Measurements from ENCODE around the gene MCF2L2.

The MCF2L2 gene

DNA sequence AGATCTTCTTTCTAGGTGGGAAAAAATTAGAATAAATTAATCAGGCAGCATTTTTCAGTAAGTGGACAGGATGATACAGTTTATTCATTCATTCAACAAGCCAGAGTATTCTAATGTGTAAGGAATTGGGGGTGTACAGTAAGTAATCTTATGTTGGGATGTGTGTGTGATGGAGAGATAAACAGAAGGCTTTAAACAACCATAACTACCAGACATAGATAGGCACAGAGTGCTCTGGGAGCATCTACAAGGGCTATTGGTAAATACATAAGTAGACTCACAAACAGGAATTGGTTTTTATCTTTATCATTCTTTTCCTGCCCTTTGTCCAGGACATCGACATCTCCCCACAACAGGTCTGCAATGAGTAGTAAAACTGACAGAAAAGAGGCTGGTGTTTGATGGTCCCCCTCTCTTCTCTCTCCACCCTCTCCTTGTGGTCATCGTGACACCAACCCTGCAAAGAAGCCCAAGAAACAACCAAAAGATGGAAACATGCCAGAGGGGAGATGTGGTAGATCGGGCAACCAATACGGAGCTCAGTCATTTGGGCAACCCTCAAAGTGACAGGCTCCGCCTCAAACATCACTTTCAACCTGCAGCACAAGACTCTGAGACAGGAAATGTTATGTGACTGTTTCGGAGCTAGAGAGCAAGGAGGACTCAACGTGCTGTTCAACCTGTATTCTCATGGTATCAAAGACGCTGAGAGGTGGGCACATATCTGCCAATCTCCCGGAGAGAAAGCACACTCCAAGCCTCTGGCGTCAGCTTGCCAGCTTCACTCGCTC, 204.0 kb downstream of the MCF2L2 start:
- H3K27ac Mint-ChIP-seq: peak overlapping the region; percentile 4
- no peaks in the 10 kb centered on the region for H3K27me3 Mint-ChIP-seq
- H3K4me3 Mint-ChIP-seq: peak overlapping the region; percentile 76
- no peaks in the 10 kb centered on the region for H3K9me3 Mint-ChIP-seq
- H3K4me1 Mint-ChIP-seq: peaks cover 29% of the 10 kb centered on the region
- no peaks in the 10 kb centered on the region for H3K36me3 Mint-ChIP-seq

DNA sequence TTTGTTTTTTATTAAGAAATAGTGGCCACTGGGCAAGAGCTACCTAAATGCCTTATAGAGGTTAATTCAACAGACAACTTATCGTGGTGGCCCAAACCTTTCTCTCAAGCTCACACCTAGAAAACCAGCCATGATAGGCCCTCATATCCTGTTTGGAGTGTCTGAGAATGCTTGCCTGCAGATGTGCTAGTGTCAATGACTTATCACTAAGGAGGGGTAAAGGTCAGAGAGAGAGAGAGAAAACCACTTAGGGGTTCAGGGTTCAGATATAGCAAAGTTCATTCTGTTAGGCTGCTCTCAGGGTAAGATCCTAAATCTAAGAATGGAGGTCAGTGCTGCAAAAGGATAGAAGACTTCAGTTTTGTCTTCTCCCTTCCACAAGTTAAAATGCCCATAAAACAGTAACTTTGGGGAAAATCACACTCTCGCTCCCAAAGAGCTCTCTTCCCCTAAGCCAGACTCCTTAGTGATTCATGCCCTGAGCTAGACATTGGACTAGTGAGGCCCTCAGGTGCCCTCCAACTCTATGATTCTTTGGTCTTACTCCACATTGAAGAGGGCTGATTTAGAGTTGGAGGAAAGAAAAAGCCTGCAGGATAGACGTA, 205.7 kb downstream of the MCF2L2 start:
- no peaks in the 10 kb centered on the region for H3K9me3 Mint-ChIP-seq
- H3K4me1 Mint-ChIP-seq: peaks cover 26% of the 10 kb centered on the region
- no peaks in the 10 kb centered on the region for H3K27me3 Mint-ChIP-seq
- H3K4me3 Mint-ChIP-seq: no peak overlapping the region
- H3K36me3 Mint-ChIP-seq: no peaks in the 10 kb centered on the region
- no peak overlapping the region for H3K27ac Mint-ChIP-seq

DNA sequence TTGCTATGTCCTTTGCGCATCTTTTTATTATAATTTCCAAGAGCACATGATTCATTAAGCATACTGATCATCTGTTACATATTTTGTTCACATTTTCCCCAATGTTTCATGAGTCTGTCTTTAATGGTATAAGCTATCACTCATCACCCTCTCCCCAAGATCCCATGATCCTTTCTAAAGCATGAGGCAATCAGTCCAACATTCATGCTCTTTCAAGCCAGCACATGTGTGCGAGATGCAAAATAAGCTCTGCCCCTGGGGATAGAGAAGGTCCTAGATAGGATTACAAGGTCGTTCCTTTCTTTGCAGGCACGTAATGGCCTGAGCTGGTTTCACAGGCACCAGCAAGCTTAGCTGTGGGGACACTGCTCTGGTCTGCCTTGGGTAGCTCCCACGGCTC, 207.6 kb downstream of the MCF2L2 start:
- H3K4me3 Mint-ChIP-seq: no peak overlapping the region
- H3K27ac Mint-ChIP-seq: no peak overlapping the region
- H3K4me1 Mint-ChIP-seq: peaks cover 17% of the 10 kb centered on the region
- no peaks in the 10 kb centered on the region for H3K36me3 Mint-ChIP-seq
- H3K9me3 Mint-ChIP-seq: no peaks in the 10 kb centered on the region
- no peaks in the 10 kb centered on the region for H3K27me3 Mint-ChIP-seq

DNA sequence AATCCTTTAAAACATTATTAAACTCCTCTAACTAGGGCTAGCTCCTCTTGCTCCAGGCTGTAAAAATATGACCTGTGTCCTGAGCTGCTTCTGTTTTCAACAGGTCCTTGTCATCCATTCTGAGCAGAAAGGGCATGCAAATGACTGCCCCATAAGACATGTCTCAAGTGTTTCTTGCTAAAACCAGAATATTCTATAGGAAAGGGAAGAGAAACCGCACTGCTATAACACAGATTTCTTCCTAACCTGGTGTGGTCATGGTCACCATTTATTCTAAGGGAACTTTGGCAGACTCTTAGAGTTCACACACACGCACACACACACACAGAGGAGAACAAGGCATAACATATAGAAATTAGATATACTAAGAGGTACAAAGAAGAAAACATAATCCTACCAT, 209.6 kb downstream of the MCF2L2 start:
- no peak overlapping the region for H3K27ac Mint-ChIP-seq
- no peaks in the 10 kb centered on the region for H3K36me3 Mint-ChIP-seq
- peaks cover 3% of the 10 kb centered on the region for H3K4me1 Mint-ChIP-seq
- H3K27me3 Mint-ChIP-seq: no peaks in the 10 kb centered on the region
- no peaks in the 10 kb centered on the region for H3K9me3 Mint-ChIP-seq
- H3K4me3 Mint-ChIP-seq: no peak overlapping the region

DNA sequence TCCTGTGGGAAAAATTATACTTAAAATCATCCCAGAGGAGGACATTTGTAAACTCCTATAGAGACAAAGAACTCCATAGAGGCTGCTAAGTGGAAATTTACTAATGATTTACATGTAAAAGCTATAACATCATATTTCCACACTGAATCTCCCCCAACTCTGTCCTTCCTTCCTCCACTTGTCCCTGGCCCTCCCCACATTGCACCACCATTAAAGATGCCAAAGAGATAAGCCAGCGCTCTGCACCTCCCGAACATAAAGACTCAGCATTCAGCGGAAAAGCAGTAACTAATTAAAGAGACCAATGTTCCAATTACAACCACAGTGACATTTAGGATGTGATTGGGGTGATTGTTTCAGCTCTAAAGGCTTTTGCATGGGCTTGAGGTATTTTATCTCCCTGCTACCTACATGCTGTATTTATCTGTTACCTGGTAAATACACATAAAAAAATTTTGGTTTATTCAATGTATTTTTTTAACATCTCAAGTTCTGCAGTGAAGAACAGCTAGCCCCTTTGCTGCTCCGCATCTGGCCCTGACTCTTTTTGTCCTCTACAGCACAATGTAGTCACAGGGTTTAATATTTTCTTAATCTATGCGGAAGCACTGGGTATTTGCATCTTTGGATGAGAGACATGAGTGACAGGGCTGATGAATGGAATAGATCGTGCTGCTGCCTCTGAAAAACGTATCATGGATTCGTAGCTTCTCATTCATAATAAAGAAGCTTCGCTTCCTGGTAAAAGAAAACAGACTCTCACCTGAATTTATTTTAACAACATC, 210.7 kb downstream of the MCF2L2 start:
- H3K9me3 Mint-ChIP-seq: no peaks in the 10 kb centered on the region
- H3K36me3 Mint-ChIP-seq: no peaks in the 10 kb centered on the region
- H3K27me3 Mint-ChIP-seq: no peaks in the 10 kb centered on the region
- no peak overlapping the region for H3K27ac Mint-ChIP-seq
- no peak overlapping the region for H3K4me3 Mint-ChIP-seq
- peaks cover 7% of the 10 kb centered on the region for H3K4me1 Mint-ChIP-seq

DNA sequence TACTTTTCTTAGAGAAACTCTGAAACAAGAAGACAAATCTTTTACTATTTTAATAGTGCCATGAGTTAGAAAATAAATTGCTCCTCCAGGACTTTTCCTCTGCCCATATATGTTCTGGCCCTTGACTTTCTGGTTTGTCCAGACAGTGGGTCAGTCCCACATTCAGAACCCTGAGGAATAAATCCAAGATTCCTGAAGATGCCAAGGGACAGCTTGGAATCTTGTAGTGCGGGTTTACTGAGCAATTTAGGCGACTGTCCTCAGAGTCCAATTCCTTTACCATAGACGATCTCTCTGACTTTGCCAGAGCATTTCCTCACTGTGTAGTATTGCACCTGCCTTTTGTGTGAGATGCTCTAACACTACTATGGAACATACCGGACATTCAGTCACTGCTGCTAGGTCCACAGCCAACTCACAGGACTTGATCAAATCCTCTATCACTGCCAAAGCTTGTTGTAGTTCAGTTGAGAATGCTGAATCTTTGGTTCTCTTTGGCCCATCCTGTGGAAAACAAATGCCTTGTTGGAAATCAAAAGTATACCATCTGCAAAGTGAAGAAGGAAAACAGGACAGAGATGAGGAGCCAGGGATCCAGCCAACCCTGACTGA, 212.7 kb downstream of the MCF2L2 start:
- H3K4me3 Mint-ChIP-seq: no peak overlapping the region
- no peaks in the 10 kb centered on the region for H3K9me3 Mint-ChIP-seq
- peaks cover 23% of the 10 kb centered on the region for H3K4me1 Mint-ChIP-seq
- no peaks in the 10 kb centered on the region for H3K27me3 Mint-ChIP-seq
- H3K36me3 Mint-ChIP-seq: no peaks in the 10 kb centered on the region
- H3K27ac Mint-ChIP-seq: no peak overlapping the region

DNA sequence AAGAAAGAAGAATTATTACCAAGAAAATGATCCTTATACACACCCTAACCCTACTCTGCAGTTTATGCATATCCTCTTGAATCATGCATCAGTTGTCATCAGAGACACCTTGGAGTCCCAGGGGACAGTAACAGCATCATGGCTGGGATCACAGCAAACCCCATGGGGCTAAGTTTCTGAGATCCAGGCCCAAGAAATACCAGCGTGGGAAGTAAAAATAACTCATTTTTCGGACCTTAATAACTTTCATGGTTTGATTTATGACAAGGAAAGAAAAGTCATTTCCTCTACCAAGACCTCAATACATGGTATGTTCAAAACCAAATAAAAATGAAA, 214.2 kb downstream of the MCF2L2 start:
- Mint-ChIP-seq H3K27me3 (no peaks in the 10 kb centered on the region), H3K4me3 (no peak overlapping the region), H3K4me1 (peaks cover 34% of the 10 kb centered on the region), H3K36me3 (no peaks in the 10 kb centered on the region), H3K27ac (no peak overlapping the region), H3K9me3 (no peaks in the 10 kb centered on the region)

DNA sequence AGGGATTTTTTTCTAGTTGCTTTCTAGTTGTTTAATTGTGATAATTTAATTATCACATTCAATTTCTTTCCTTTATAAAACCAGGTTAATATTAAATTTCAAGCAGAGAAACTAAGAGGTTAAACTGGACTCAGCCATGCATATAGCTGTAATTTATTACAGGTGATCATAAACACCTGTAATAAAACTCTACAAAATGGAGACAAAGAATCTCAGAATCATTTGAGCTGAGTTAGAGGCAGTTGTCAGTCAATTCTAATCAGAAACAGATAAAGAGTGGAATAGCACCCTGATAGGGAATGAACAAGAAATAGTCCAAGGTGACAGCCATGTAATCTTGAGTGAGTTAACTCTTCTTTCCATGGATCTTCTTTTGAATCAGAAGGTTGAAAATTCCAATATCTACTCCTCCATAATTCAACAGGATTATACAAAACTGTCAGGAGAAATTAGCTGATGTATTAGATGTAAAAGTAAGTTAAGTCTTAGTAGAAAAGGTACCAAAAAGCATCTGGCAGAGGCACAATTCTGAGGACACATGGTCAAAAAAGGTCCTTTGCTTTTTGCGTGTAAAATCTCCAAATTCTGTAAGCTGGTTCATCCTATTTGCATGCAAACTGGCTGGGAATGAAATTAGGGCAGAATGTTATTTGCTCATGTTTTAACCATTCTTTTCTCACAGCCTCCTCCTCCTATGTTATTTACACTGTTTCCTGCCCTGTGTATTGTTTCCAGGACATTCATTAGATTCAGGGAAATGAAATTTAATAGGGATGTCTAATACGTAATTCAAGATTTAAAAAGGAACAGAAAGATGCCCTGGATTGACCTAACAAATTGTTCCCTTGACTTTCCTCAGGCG, 214.8 kb downstream of the MCF2L2 start:
- Mint-ChIP-seq H3K36me3 (no peaks in the 10 kb centered on the region), H3K9me3 (no peaks in the 10 kb centered on the region), H3K4me1 (peaks cover 38% of the 10 kb centered on the region), H3K27ac (no peak overlapping the region), H3K27me3 (no peaks in the 10 kb centered on the region), H3K4me3 (no peak overlapping the region)

DNA sequence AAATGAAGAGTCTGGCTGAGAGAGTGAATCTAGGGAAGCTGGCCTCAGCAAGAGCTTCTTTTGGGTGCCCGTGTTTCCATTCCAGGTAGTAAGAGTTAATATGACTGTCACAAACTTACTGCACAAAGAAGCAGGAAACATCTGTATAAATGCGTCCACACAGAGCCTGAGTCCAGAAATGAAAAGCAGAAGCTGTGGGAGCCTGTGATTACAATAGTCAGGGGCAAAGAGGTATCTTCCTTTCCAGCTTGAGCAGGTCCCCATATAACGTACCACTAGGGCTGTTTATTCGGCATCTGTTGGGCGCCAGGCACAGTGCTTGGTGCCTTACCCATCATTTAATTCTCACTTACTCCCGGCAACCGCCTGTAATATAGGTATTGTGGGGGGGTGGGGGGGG, 215.9 kb downstream of the MCF2L2 start:
- no peaks in the 10 kb centered on the region for H3K9me3 Mint-ChIP-seq
- peaks cover 3% of the 10 kb centered on the region for H3K36me3 Mint-ChIP-seq
- no peak overlapping the region for H3K4me3 Mint-ChIP-seq
- H3K27me3 Mint-ChIP-seq: no peaks in the 10 kb centered on the region
- peaks cover 48% of the 10 kb centered on the region for H3K4me1 Mint-ChIP-seq
- H3K27ac Mint-ChIP-seq: no peak overlapping the region

DNA sequence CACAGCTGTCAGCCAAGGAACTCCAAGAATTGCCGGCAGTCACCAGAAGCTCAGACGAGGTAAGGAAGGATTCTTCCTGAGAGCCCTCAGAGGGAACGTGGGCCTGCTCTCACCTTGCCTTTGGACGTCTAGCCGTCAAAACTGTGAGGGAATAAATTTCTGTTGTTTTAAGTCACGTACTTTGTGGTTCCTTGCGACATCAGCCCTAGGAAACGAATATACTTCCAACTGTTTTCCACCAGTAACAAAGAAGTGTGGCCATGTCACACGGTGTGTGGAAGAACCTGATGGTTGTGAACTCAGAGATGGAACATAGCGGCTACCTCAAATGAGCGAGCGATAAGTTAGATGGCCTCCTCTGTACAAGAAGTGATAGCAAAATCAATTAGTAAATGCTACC, 216.3 kb downstream of the MCF2L2 start:
- Mint-ChIP-seq H3K27me3 (no peaks in the 10 kb centered on the region), H3K4me1 (peaks cover 53% of the 10 kb centered on the region), H3K4me3 (no peak overlapping the region), H3K27ac (no peak overlapping the region), H3K36me3 (peaks cover 3% of the 10 kb centered on the region), H3K9me3 (no peaks in the 10 kb centered on the region)

DNA sequence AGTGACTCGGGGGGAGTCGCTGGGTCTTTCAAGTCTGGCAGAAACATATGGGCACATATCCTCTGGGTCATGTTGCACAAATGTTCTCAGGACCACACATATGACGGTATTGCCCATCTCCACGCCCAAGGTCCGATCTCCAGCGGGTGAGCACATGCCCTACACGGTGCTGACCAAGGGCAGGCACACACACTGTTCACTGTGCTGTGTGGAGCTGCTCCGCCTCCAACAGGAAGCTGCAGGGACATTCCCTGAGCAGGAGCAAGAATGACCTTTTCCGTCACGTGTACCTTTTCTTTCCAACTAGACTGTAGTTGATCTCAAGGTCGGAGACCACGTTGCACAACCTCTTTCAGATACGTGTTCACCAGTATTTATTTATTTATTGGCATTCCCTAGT, 217.1 kb downstream of the MCF2L2 start:
- peaks cover 3% of the 10 kb centered on the region for H3K36me3 Mint-ChIP-seq
- H3K4me1 Mint-ChIP-seq: peaks cover 61% of the 10 kb centered on the region
- peak overlapping the region; percentile 85 for H3K27ac Mint-ChIP-seq
- H3K4me3 Mint-ChIP-seq: no peak overlapping the region
- H3K9me3 Mint-ChIP-seq: no peaks in the 10 kb centered on the region
- no peaks in the 10 kb centered on the region for H3K27me3 Mint-ChIP-seq

DNA sequence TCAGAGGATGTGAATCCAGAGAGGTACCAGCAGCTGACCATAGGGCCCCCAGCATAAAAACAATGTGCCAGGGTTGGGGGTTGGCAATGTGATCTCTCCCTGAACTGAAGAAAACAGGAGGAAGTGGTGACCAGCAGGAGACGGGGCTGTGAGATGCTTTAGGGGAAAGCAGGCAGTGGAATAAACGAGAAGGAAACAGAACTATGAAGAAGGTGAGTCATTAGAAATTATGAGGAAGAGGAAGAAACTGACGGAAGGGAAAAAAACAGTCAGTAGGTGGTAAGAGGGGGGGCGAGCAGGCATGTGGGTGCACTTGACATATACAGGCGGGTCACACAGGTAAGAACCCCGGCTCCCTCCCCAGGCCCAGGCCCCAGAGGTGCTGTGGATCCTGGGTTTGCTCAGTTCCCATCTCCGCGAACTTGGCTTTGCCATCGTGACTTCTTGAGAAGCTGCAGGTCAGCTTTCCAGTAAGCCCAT, 217.5 kb downstream of the MCF2L2 start:
- Mint-ChIP-seq H3K9me3 (no peaks in the 10 kb centered on the region), H3K4me1 (peaks cover 64% of the 10 kb centered on the region), H3K36me3 (peaks cover 3% of the 10 kb centered on the region), H3K27me3 (no peaks in the 10 kb centered on the region), H3K4me3 (peak overlapping the region; percentile 1), H3K27ac (peak overlapping the region; percentile 85)

DNA sequence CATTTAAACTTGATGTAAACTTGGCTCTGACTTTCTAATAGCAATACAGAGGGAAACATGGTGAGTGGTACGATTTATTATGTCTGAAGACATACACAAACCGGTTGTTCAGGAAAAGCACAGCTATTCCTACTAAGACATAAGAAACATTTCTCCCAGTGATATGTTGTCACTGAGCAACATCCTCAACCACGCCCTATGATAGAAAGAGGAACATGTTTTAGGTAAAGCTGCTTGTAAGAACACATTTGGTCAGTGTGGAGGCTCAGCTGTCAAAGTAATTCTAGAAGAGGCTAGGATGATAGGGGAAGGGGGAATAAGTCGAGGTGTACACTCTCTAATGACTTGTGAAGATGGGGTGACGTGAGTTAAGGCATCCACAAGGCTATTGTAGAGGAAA, 218.1 kb downstream of the MCF2L2 start:
- peaks cover 64% of the 10 kb centered on the region for H3K4me1 Mint-ChIP-seq
- no peaks in the 10 kb centered on the region for H3K9me3 Mint-ChIP-seq
- peaks cover 3% of the 10 kb centered on the region for H3K36me3 Mint-ChIP-seq
- peak overlapping the region; percentile 85 for H3K27ac Mint-ChIP-seq
- H3K4me3 Mint-ChIP-seq: peak overlapping the region; percentile 1
- no peaks in the 10 kb centered on the region for H3K27me3 Mint-ChIP-seq

DNA sequence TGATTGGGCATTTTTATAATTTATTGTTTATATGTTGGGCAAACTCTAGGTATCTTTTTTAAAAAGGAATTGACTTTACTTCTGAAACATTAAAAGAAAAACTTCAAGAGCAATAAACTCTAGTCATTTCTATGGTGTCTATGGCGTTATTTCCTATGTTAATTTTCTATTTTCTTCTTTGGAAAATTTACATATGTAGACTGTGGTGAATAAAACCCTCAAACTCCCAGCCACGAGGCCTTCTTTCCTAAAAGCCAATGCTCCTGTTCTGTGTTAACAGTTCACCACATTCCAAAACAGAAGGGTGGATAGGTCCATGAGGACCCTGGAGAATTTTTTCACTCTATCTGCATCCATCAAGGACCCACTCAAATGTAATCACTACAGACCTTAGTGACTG, 219.6 kb downstream of the MCF2L2 start:
- H3K27ac Mint-ChIP-seq: peak overlapping the region; percentile 94
- peaks cover 70% of the 10 kb centered on the region for H3K4me1 Mint-ChIP-seq

DNA sequence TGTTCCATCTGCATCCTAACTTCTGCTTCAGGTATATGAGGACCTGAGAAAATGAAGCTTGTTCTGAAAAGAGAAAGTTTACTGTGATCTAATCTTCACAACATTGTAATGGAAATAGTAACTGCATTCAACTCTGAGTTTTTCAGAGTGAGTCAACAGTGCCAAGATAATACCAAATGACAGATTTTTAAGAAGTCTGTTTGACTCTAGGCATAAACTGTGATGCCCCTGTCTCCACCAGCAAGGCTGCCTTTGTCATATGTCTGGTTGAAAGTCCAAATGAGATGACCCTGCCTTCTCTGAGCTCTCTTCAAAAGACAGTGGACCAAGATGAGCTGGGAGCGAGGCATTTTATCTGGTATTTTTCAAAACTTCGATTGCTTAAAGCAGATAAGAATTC, 220.2 kb downstream of the MCF2L2 start:
- H3K4me1 Mint-ChIP-seq: peaks cover 67% of the 10 kb centered on the region
- peaks cover 10% of the 10 kb centered on the region for H3K36me3 Mint-ChIP-seq
- peak overlapping the region; percentile 69 for H3K4me3 Mint-ChIP-seq
- no peaks in the 10 kb centered on the region for H3K27me3 Mint-ChIP-seq
- peaks cover 12% of the 10 kb centered on the region for H3K9me3 Mint-ChIP-seq
- peak overlapping the region; percentile 94 for H3K27ac Mint-ChIP-seq

More for the DNA sequence above, 219.6 kb downstream of the MCF2L2 start:
- peak overlapping the region; percentile 7 for H3K4me3 Mint-ChIP-seq
- peaks cover 6% of the 10 kb centered on the region for H3K9me3 Mint-ChIP-seq
- no peaks in the 10 kb centered on the region for H3K27me3 Mint-ChIP-seq
- peaks cover 5% of the 10 kb centered on the region for H3K36me3 Mint-ChIP-seq

Data from activated naive CD4-positive, alpha-beta T cell treated with anti-CD3 and anti-CD28 coated beads, Interleukin-2, amount 50 U/mL, for 24 hours (primary cell).